Bronchial epithelial cell (primary cell): ENCODE measurements around the gene FMN1. TPM values are rescaled to one million over a fixed set of nuclear protein-coding genes. Genes with fewer than 3 reads are reported as not detected.

Source experiments
- DNase-seq: peaks from one replicate; pipeline ENCODE4 v3.0.0-alpha.2; 2010; ENCODE audit warnings: low read depth
- FAIRE-seq: peaks from 2 replicates; lab custom pipeline; 2011; peaks lifted over from hg19 to GRCh38; lab: Jason Lieb, UNC
- H3K27me3 ChIP-seq: 2 replicates; pipeline ENCODE4 v1.5.1; 2011; ENCODE audit warnings: low read length; ENCODE audit not compliant: control insufficient read depth, insufficient read depth
- H3K36me3 ChIP-seq: 2 replicates; pipeline ENCODE4 v1.5.1; 2011; ENCODE audit warnings: low read length; ENCODE audit not compliant: control insufficient read depth, insufficient read depth
- H3K4me3 ChIP-seq: 2 replicates; pipeline ENCODE4 v1.5.1; 2011; ENCODE audit warnings: mild to moderate bottlenecking, low read depth, low read length, control low read depth
- CTCF ChIP-seq: IDR thresholded peaks from 2 replicates; pipeline ENCODE4 v1.5.1; 2011; ENCODE audit warnings: mild to moderate bottlenecking, moderate library complexity, low read length, control low read depth, inconsistent platforms; ENCODE audit not compliant: insufficient read depth, severe bottlenecking
- total RNA-seq: library from RNA; depleted of rRNA; stranded (reverse); fragments of >200 nt; gene quantifications from 2 replicates; pipeline ENCODE4 v1.2.1, GENCODE V29; 2014

FMN1 gene
- total RNA-seq, 1 donor from 2014 or later, result 1.6 TPM

- H3K36me3 ChIP-seq, result no peaks in the 10 kb centered on the region
- H3K4me3 ChIP-seq, result no peak overlapping the region
- DNase-seq (no peak), FAIRE-seq (no peak)
- TF ChIP-seq CTCF, result no peak
- H3K27me3 ChIP-seq, result no peaks in the 10 kb centered on the region
Measured at GRCh38 chr15:33094336-33094735, 100.2 kb downstream of the FMN1 start.

- no peak for TF ChIP-seq CTCF
- H3K27me3 ChIP-seq, result no peaks in the 10 kb centered on the region
- FAIRE-seq (no peak), DNase-seq (no peak)
- H3K36me3 ChIP-seq, result no peaks in the 10 kb centered on the region
- no peak overlapping the region for H3K4me3 ChIP-seq
Measured at GRCh38 chr15:33093222-33093621, 101.3 kb downstream of the FMN1 start.

- Histone ChIP-seq H3K27me3 (no peaks in the 10 kb centered on the region), H3K4me3 (no peak overlapping the region), H3K36me3 (no peaks in the 10 kb centered on the region)
- FAIRE-seq (peak; percentile 86), DNase-seq (no peak)
- no peak for TF ChIP-seq CTCF
Measured at GRCh38 chr15:33091983-33092693, 102.4 kb downstream of the FMN1 start.

- peak; percentile 66 for FAIRE-seq
Measured at GRCh38 chr15:33089878-33090757, 104.4 kb downstream of the FMN1 start.

GRCh38 chr15:33089165-33089877 is 105.2 kb downstream of the FMN1 start:
- DNase-seq (no peak), FAIRE-seq (no peak)
- Histone ChIP-seq H3K36me3 (no peaks in the 10 kb centered on the region), H3K27me3 (no peaks in the 10 kb centered on the region), H3K4me3 (no peak overlapping the region)
- TF ChIP-seq CTCF, result no peak

More at GRCh38 chr15:33089878-33090757, 104.4 kb downstream of the FMN1 start:
- peak; percentile 90 for DNase-seq
- H3K27me3 ChIP-seq, result no peaks in the 10 kb centered on the region
- H3K4me3 ChIP-seq, result no peak overlapping the region
- no peak for TF ChIP-seq CTCF
- no peaks in the 10 kb centered on the region for H3K36me3 ChIP-seq
